ENCODE measurements around the gene CHKA. TPM values are rescaled to one million over a fixed set of nuclear protein-coding genes. Genes with fewer than 3 reads are reported as not detected.

CHKA gene
- total RNA-seq, 1 donor from 2014 or later, result 173 TPM

- DNase-seq (ENCODE audit: low spot score), result no peak
- H3K4me3 Mint-ChIP-seq (ENCODE audit: unreplicated experiment), result peak overlapping the region; percentile 51
- H3K27ac Mint-ChIP-seq (ENCODE audit: unreplicated experiment), result no peak overlapping the region
- peaks cover 17% of the 10 kb centered on the region for H3K4me1 Mint-ChIP-seq (ENCODE audit: unreplicated experiment)
- no peaks in the 10 kb centered on the region for H3K36me3 Mint-ChIP-seq (ENCODE audit: low read depth, unreplicated experiment)
- TF ChIP-seq, protein P1, sequence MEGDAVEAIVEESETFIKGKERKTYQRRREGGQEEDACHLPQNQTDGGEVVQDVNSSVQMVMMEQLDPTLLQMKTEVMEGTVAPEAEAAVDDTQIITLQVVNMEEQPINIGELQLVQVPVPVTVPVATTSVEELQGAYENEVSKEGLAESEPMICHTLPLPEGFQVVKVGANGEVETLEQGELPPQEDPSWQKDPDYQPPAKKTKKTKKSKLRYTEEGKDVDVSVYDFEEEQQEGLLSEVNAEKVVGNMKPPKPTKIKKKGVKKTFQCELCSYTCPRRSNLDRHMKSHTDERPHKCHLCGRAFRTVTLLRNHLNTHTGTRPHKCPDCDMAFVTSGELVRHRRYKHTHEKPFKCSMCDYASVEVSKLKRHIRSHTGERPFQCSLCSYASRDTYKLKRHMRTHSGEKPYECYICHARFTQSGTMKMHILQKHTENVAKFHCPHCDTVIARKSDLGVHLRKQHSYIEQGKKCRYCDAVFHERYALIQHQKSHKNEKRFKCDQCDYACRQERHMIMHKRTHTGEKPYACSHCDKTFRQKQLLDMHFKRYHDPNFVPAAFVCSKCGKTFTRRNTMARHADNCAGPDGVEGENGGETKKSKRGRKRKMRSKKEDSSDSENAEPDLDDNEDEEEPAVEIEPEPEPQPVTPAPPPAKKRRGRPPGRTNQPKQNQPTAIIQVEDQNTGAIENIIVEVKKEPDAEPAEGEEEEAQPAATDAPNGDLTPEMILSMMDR (IDR thresholded peaks at IDR 0.05; ENCODE audit: unreplicated experiment), result no peak
- H3K27me3 Mint-ChIP-seq (ENCODE audit: unreplicated experiment), result peaks cover 5% of the 10 kb centered on the region
- H3K9me3 Mint-ChIP-seq (ENCODE audit: unreplicated experiment), result no peaks in the 10 kb centered on the region
Measured at GRCh38 chr11:68145120-68145866, 24.1 kb upstream of the CHKA start.

- H3K4me1 Mint-ChIP-seq (ENCODE audit: unreplicated experiment), result peaks cover 7% of the 10 kb centered on the region
- H3K27ac Mint-ChIP-seq (ENCODE audit: unreplicated experiment), result no peak overlapping the region
- no peaks in the 10 kb centered on the region for H3K36me3 Mint-ChIP-seq (ENCODE audit: low read depth, unreplicated experiment)
- H3K9me3 Mint-ChIP-seq (ENCODE audit: unreplicated experiment), result no peaks in the 10 kb centered on the region
- peaks cover 3% of the 10 kb centered on the region for H3K27me3 Mint-ChIP-seq (ENCODE audit: unreplicated experiment)
- DNase-seq (ENCODE audit: low spot score), result no peak
- H3K4me3 Mint-ChIP-seq (ENCODE audit: unreplicated experiment), result no peak overlapping the region
- TF ChIP-seq, protein P1 (IDR thresholded peaks at IDR 0.05; ENCODE audit: unreplicated experiment), result no peak
Measured at GRCh38 chr11:68143310-68143689, 22.1 kb upstream of the CHKA start.

DNA sequence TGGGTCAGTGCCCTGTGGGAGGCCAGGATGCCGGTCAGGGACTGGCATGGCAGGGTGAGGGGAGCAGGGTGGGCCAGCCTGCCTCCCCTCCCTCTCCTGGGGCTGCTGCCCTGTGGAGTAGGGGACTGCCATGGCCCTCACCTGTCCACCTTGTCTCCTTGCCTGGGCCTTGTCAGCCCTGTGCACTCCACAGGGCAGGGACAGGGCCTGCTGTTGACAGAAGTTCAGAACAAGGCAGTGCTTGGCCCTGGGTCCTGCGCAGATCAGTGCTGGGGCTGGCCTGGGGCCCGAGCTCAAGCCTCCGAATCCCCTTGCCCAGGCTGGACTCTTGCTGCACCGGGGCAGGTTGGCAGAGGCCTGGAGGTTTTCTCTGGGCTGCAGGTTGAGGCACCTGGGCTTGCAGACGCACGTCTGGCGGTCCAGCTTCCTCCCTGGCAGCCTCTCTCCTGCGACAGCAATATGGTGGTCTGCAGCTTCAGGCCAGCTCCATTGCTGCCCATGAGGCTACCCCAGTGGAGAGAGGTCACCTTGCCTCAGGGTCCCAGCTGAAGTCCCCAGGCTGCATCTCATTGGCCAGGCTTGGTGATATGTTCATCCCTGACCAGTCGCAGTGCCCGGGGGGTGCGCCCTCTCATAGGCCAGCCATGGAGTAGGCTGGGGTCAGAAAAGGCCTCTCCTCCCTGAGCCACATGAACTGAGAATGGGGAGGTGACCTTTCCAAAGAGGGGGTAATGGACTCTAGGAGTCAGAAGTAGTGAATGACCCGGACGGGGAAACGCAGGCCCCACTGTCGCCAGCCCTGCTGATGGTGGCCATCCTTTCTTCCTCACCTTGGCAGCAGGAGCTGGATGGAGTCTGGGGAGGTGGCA lies 21.5 kb upstream of the CHKA start:
- Mint-ChIP-seq H3K4me3 (ENCODE audit: unreplicated experiment) (no peak overlapping the region), H3K27ac (ENCODE audit: unreplicated experiment) (no peak overlapping the region), H3K4me1 (ENCODE audit: unreplicated experiment) (peaks cover 4% of the 10 kb centered on the region), H3K9me3 (ENCODE audit: unreplicated experiment) (no peaks in the 10 kb centered on the region), H3K27me3 (ENCODE audit: unreplicated experiment) (peaks cover 6% of the 10 kb centered on the region), H3K36me3 (ENCODE audit: low read depth, unreplicated experiment) (no peaks in the 10 kb centered on the region)
- DNase-seq (ENCODE audit: low spot score), result no peak
- TF ChIP-seq, protein P1 (IDR thresholded peaks at IDR 0.05; ENCODE audit: unreplicated experiment), result no peak

- Mint-ChIP-seq H3K4me1 (ENCODE audit: unreplicated experiment) (peaks cover 4% of the 10 kb centered on the region), H3K4me3 (ENCODE audit: unreplicated experiment) (no peak overlapping the region), H3K9me3 (ENCODE audit: unreplicated experiment) (no peaks in the 10 kb centered on the region), H3K27ac (ENCODE audit: unreplicated experiment) (no peak overlapping the region), H3K36me3 (ENCODE audit: low read depth, unreplicated experiment) (no peaks in the 10 kb centered on the region), H3K27me3 (ENCODE audit: unreplicated experiment) (peaks cover 6% of the 10 kb centered on the region)
- no peak for DNase-seq (ENCODE audit: low spot score)
- TF ChIP-seq, protein P1 (IDR thresholded peaks at IDR 0.05; ENCODE audit: unreplicated experiment), result no peak
Measured at GRCh38 chr11:68142028-68142412, 20.8 kb upstream of the CHKA start.
